ENCODE measurements around the gene IL20RB. TPM values are rescaled to one million over a fixed set of nuclear protein-coding genes. Genes with fewer than 3 reads are reported as not detected.

IL20RB gene
- total and polyA plus RNA-seq, 2 donors (not counting 3 experiments of a cell fraction or from before 2014, with no cell fraction given), result 0.79 to 1.6 TPM

DNA sequence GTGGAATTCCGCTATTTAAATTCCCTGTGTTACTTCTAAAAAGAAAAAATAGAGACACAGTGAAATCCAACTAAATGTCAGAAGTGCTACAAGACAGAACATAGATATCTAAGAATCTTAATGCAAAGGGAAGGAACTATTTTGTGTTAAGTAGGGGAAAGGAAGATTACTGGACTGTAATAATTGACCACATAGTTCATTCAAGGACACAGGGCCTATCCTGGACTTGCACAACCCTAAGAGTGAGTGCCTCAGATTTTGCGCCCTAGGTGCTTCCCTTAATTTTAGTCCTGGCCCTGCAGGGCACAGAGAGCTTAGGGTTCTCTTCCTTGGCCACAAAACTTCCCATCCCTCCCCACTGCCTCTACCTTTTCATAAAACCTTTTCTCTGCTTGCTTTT, 3.5 kb upstream of the IL20RB start:
- TF ChIP-seq JUN (IDR thresholded peaks at IDR 0.05; ENCODE audit: borderline replicate concordance, insufficient read depth, insufficient read length, low read depth), result no peak
- no peak for TF ChIP-seq POLR2A (IDR thresholded peaks at IDR 0.05; ENCODE audit: low read depth, low read length)
- TF ChIP-seq, protein P1, sequence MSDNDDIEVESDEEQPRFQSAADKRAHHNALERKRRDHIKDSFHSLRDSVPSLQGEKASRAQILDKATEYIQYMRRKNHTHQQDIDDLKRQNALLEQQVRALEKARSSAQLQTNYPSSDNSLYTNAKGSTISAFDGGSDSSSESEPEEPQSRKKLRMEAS (IDR thresholded peaks at IDR 0.05; ENCODE audit: insufficient read depth, insufficient read length), result no peak
- TF ChIP-seq EZH2 (IDR thresholded peaks at IDR 0.05; ENCODE audit: borderline replicate concordance, low read depth, low read length, severe bottlenecking), result no peak
- no peak for TF ChIP-seq FOS (IDR thresholded peaks at IDR 0.05; ENCODE audit: borderline replicate concordance, insufficient read depth, low read length)
- TF ChIP-seq GATA2 (IDR thresholded peaks at IDR 0.05; ENCODE audit: insufficient read depth, insufficient read length, low read depth, low read length), result no peak
- TF ChIP-seq MYC (IDR thresholded peaks at IDR 0.05; ENCODE audit: low read depth, low read length), result no peak
- TF ChIP-seq POLR2AphosphoS5 (IDR thresholded peaks at IDR 0.05; ENCODE audit: insufficient read depth, low read depth, low read length), result no peak
- TF ChIP-seq CTCF (IDR thresholded peaks at IDR 0.05; ENCODE audit: extremely low read depth in 1 of 2, insufficient read depth in 1 of 2, low read depth in 1 of 2, low read length in 2 of 2), result no peak
- H3K4me2 ChIP-seq (ENCODE audit: insufficient read depth, low read length), result no peak overlapping the region
- intact Hi-C loops (cut with micrococcal nuclease), result no loop called here
- no peak overlapping the region for H3K27ac ChIP-seq (ENCODE audit: insufficient read depth, low read depth, low read length)
- H3K36me3 ChIP-seq (ENCODE audit: control insufficient read depth in 2 of 2, extremely low read depth in 1 of 2, insufficient read depth in 2 of 2, low read length in 2 of 2), result no peaks in the 10 kb centered on the region
- no peak overlapping the region for H3K4me3 ChIP-seq (replicated peaks in 1 of 3; ENCODE audit: insufficient read depth in 1 of 3, low read depth in 1 of 3, low read length in 3 of 3)
- POLR2A ChIA-PET, result no interaction called here
- FAIRE-seq (no peak), DNase-seq (ENCODE audit: low read depth, low spot score) (no peak)
- H3K9ac ChIP-seq (replicated peaks; ENCODE audit: extremely low read depth, insufficient read depth, low read length), result no peak overlapping the region
- no peaks in the 10 kb centered on the region for H3K9me3 ChIP-seq (replicated peaks; ENCODE audit: control insufficient read depth, insufficient read depth, low read length)
- no TSS peak for BruUV-seq (replicated peaks)
- no peaks in the 10 kb centered on the region for H4K20me1 ChIP-seq (replicated peaks; ENCODE audit: control insufficient read depth, extremely low read depth, insufficient read depth, low read length)
- H3K9me1 ChIP-seq (replicated peaks; ENCODE audit: control insufficient read depth, extremely low read depth, insufficient read depth, low read length), result no peaks in the 10 kb centered on the region
- H3K27me3 ChIP-seq (ENCODE audit: control insufficient read depth in 2 of 2, insufficient read depth in 2 of 2, low read length in 2 of 2), result no peaks in the 10 kb centered on the region
- no peak overlapping the region for H2AFZ ChIP-seq (ENCODE audit: low read depth, low read length)
- dilution Hi-C loops (cut with MboI; ENCODE audit: extremely low pct_ligation_motif_present, low sequenced_read_pairs), result no loop called here
- H3K4me1 ChIP-seq (ENCODE audit: control insufficient read depth, extremely low read depth, insufficient read depth, low read length), result peaks cover 17% of the 10 kb centered on the region
- no peaks in the 10 kb centered on the region for H3K79me2 ChIP-seq (ENCODE audit: control insufficient read depth, insufficient read depth, low read length)
- CTCF ChIA-PET, result interaction anchor here (1.3 kb wide), 1 partner anchor 60 kb away, joined by 5 read pairs; no protein-coding TSS in a partner anchor

All from endothelial cell of umbilical vein (primary cell).